Karpas-422 (cell line): ENCODE data around the gene CLOCK. TPM values are rescaled to one million over a fixed set of nuclear protein-coding genes. Genes with fewer than 3 reads are reported as not detected.

Experiments used
- DNase-seq: peaks from one replicate; pipeline ENCODE4 v3.0.0-alpha.2; 2015
- H2AFZ ChIP-seq: fragments of 200-600 bp; sonication (generic); 2 replicates; pipeline ENCODE4 v1.6.1; 2014; ENCODE audit warnings: antibody characterized with exemption, low read length, mixed read lengths
- H3K27ac ChIP-seq: fragments of 200-600 bp; sonication (generic); 2 replicates; pipeline ENCODE4 v1.5.1; 2014; ENCODE audit warnings: mild to moderate bottlenecking, low read length, moderate library complexity
- H3K27me3 ChIP-seq: fragments of 200-600 bp; sonication (generic); 2 replicates; pipeline ENCODE4 v1.6.1; 2014; ENCODE audit warnings: low read length, mixed read lengths
- H3K36me3 ChIP-seq: fragments of 200-600 bp; sonication (generic); 2 replicates; pipeline ENCODE4 v1.6.1; 2014; ENCODE audit warnings: low read length, mixed read lengths; ENCODE audit not compliant: insufficient read depth
- H3K4me1 ChIP-seq: fragments of 200-600 bp; sonication (generic); 2 replicates; pipeline ENCODE4 v1.6.1; 2014; ENCODE audit warnings: mild to moderate bottlenecking, low read length, mixed read lengths
- H3K4me2 ChIP-seq: fragments of 200-600 bp; sonication (generic); 2 replicates; pipeline ENCODE4 v1.6.1; 2014; ENCODE audit warnings: low read length, low read depth, mild to moderate bottlenecking; ENCODE audit not compliant: poor library complexity, severe bottlenecking
- H3K4me3 ChIP-seq: fragments of 200-600 bp; sonication (generic); 2 replicates; pipeline ENCODE4 v1.5.1; 2014; ENCODE audit warnings: mild to moderate bottlenecking, antibody characterized with exemption, low read length, mixed read lengths
- H3K79me2 ChIP-seq: fragments of 200-600 bp; sonication (generic); 2 replicates; pipeline ENCODE4 v1.6.1; 2014; ENCODE audit warnings: mild to moderate bottlenecking, low read length, mixed read lengths
- H3K9ac ChIP-seq: fragments of 200-600 bp; sonication (generic); 2 replicates; pipeline ENCODE4 v1.6.0; 2014; ENCODE audit warnings: low read length
- H3K9me2 ChIP-seq: fragments of 200-600 bp; sonication (generic), shearing (Covaris generic); replicated peaks from 2 replicates; pipeline ENCODE4 v1.6.0; 2014; ENCODE audit warnings: mild to moderate bottlenecking, low read length, moderate library complexity; ENCODE audit not compliant: insufficient read depth
- H3K9me3 ChIP-seq: fragments of 300-700, 200-600 bp; sonication (generic); 2 replicates; pipeline ENCODE4 v1.6.1; 2014; ENCODE audit warnings: low read length, mixed read lengths
- H4K20me1 ChIP-seq: fragments of 200-600 bp; sonication (generic); 2 replicates; pipeline ENCODE4 v1.6.1; 2014; ENCODE audit warnings: mild to moderate bottlenecking, antibody characterized with exemption, low read length, low read depth; ENCODE audit not compliant: insufficient read depth
- total RNA-seq: library from RNA; depleted of rRNA; stranded (reverse); fragments of >200 nt; shearing (Covaris generic); gene quantifications from 2 replicates; pipeline ENCODE4 v1.2.3, GENCODE V29; 2014; ENCODE audit warnings: low replicate concordance

The CLOCK gene
- total RNA-seq, 1 experiment from 2014 or later: 2.3 TPM

GRCh38 chr4:55488716-55489115 is 58.0 kb downstream of the CLOCK start:
- no peaks in the 10 kb centered on the region for H3K9me3 ChIP-seq
- H3K27ac ChIP-seq: no peak overlapping the region
- no peaks in the 10 kb centered on the region for H3K4me1 ChIP-seq
- no peak overlapping the region for H3K9ac ChIP-seq
- no peak for DNase-seq
- no peak overlapping the region for H3K4me2 ChIP-seq
- no peaks in the 10 kb centered on the region for H4K20me1 ChIP-seq
- no peaks in the 10 kb centered on the region for H3K36me3 ChIP-seq
- H3K27me3 ChIP-seq: no peaks in the 10 kb centered on the region
- H3K79me2 ChIP-seq: no peaks in the 10 kb centered on the region
- H2AFZ ChIP-seq: no peak overlapping the region
- no peak overlapping the region for H3K4me3 ChIP-seq
- H3K9me2 ChIP-seq: no peaks in the 10 kb centered on the region

GRCh38 chr4:55485821-55486220 is 60.9 kb downstream of the CLOCK start:
- Histone ChIP-seq H3K9me2 (no peaks in the 10 kb centered on the region), H3K27me3 (no peaks in the 10 kb centered on the region), H3K9ac (no peak overlapping the region), H3K4me3 (no peak overlapping the region), H3K9me3 (no peaks in the 10 kb centered on the region), H3K4me1 (no peaks in the 10 kb centered on the region), H2AFZ (no peak overlapping the region), H3K4me2 (no peak overlapping the region), H3K27ac (no peak overlapping the region), H3K79me2 (no peaks in the 10 kb centered on the region), H3K36me3 (no peaks in the 10 kb centered on the region), H4K20me1 (no peaks in the 10 kb centered on the region)
- DNase-seq: no peak

GRCh38 chr4:55483315-55483714 is 63.4 kb downstream of the CLOCK start:
- DNase-seq: no peak
- Histone ChIP-seq H3K4me2 (no peak overlapping the region), H3K9ac (no peak overlapping the region), H2AFZ (no peak overlapping the region), H3K36me3 (no peaks in the 10 kb centered on the region), H3K79me2 (no peaks in the 10 kb centered on the region), H3K9me2 (no peaks in the 10 kb centered on the region), H3K4me1 (no peaks in the 10 kb centered on the region), H3K9me3 (no peaks in the 10 kb centered on the region), H3K27ac (no peak overlapping the region), H3K27me3 (no peaks in the 10 kb centered on the region), H3K4me3 (no peak overlapping the region), H4K20me1 (no peaks in the 10 kb centered on the region)

- H3K4me1 ChIP-seq: 0 out of 2 replicates have a peak, but pooled peaks cover 3% of the 10 kb centered on the region
- H3K79me2 ChIP-seq: no peaks in the 10 kb centered on the region
- H3K4me3 ChIP-seq: no peak overlapping the region
- no peak overlapping the region for H2AFZ ChIP-seq
- H3K9ac ChIP-seq: no peak overlapping the region
- H3K4me2 ChIP-seq: no peak overlapping the region
- no peak for DNase-seq
- no peaks in the 10 kb centered on the region for H3K9me2 ChIP-seq
- no peaks in the 10 kb centered on the region for H3K9me3 ChIP-seq
- 0 out of 2 replicates have a peak, but pooled peaks cover 7% of the 10 kb centered on the region for H3K36me3 ChIP-seq
- H3K27ac ChIP-seq: no peak overlapping the region
- H3K27me3 ChIP-seq: no peaks in the 10 kb centered on the region
- H4K20me1 ChIP-seq: no peaks in the 10 kb centered on the region
Observed at GRCh38 chr4:55475394-55476243, 71.1 kb downstream of the CLOCK start.

- Histone ChIP-seq H3K4me3 (no peak overlapping the region), H3K9me2 (no peaks in the 10 kb centered on the region), H3K9ac (no peak overlapping the region), H4K20me1 (no peaks in the 10 kb centered on the region), H3K4me1 (no peaks in the 10 kb centered on the region), H3K79me2 (no peaks in the 10 kb centered on the region), H3K27ac (no peak overlapping the region), H3K9me3 (no peaks in the 10 kb centered on the region), H3K4me2 (no peak overlapping the region), H3K36me3 (0 out of 2 replicates have a peak, but pooled peaks cover 7% of the 10 kb centered on the region), H2AFZ (no peak overlapping the region), H3K27me3 (no peaks in the 10 kb centered on the region)
- DNase-seq: no peak
Observed at GRCh38 chr4:55469979-55470378, 76.7 kb downstream of the CLOCK start.

- Histone ChIP-seq H3K4me2 (no peak overlapping the region), H2AFZ (no peak overlapping the region), H3K27me3 (no peaks in the 10 kb centered on the region), H3K4me3 (no peak overlapping the region), H3K36me3 (no peaks in the 10 kb centered on the region), H3K4me1 (no peaks in the 10 kb centered on the region), H3K79me2 (no peaks in the 10 kb centered on the region), H3K27ac (no peak overlapping the region), H3K9me2 (no peaks in the 10 kb centered on the region), H3K9ac (no peak overlapping the region), H3K9me3 (no peaks in the 10 kb centered on the region), H4K20me1 (no peaks in the 10 kb centered on the region)
- DNase-seq: no peak
Observed at GRCh38 chr4:55468724-55469123, 78.0 kb downstream of the CLOCK start.

- no peaks in the 10 kb centered on the region for H3K9me2 ChIP-seq
- H3K27me3 ChIP-seq: no peaks in the 10 kb centered on the region
- no peaks in the 10 kb centered on the region for H3K4me1 ChIP-seq
- H3K9ac ChIP-seq: no peak overlapping the region
- no peak for DNase-seq
- H3K79me2 ChIP-seq: no peaks in the 10 kb centered on the region
- H3K27ac ChIP-seq: no peak overlapping the region
- no peak overlapping the region for H3K4me3 ChIP-seq
- no peaks in the 10 kb centered on the region for H3K36me3 ChIP-seq
- H2AFZ ChIP-seq: no peak overlapping the region
- no peaks in the 10 kb centered on the region for H4K20me1 ChIP-seq
- no peaks in the 10 kb centered on the region for H3K9me3 ChIP-seq
- no peak overlapping the region for H3K4me2 ChIP-seq
Observed at GRCh38 chr4:55466001-55466400, 80.7 kb downstream of the CLOCK start.

- DNase-seq: no peak
- no peaks in the 10 kb centered on the region for H3K4me1 ChIP-seq
- H3K9me3 ChIP-seq: no peaks in the 10 kb centered on the region
- H3K4me3 ChIP-seq: no peak overlapping the region
- H3K36me3 ChIP-seq: no peaks in the 10 kb centered on the region
- H3K79me2 ChIP-seq: no peaks in the 10 kb centered on the region
- no peaks in the 10 kb centered on the region for H3K9me2 ChIP-seq
- H3K9ac ChIP-seq: no peak overlapping the region
- H4K20me1 ChIP-seq: no peaks in the 10 kb centered on the region
- H2AFZ ChIP-seq: no peak overlapping the region
- no peak overlapping the region for H3K27ac ChIP-seq
- H3K4me2 ChIP-seq: no peak overlapping the region
- no peaks in the 10 kb centered on the region for H3K27me3 ChIP-seq
Observed at GRCh38 chr4:55458611-55459010, 88.1 kb downstream of the CLOCK start.
